HEK293 (cell line): ENCODE results near the gene ACAP3.

Experiments
- ZNF423 ChIP-seq: fragments of 450-650 bp; formaldehyde crosslinking; IDR thresholded peaks from 2 replicates; pipeline ENCODE4 v1.5.1; 2016; ENCODE audit warnings: missing biosample characterization, missing genetic modification characterization
- ZNF830 ChIP-seq: fragments of 450-650 bp; IDR thresholded peaks from 2 replicates; pipeline ENCODE4 v1.5.0; 2018; ENCODE audit warnings: missing biosample characterization, missing genetic modification characterization, low read depth, mild to moderate bottlenecking, moderate library complexity

DNA sequence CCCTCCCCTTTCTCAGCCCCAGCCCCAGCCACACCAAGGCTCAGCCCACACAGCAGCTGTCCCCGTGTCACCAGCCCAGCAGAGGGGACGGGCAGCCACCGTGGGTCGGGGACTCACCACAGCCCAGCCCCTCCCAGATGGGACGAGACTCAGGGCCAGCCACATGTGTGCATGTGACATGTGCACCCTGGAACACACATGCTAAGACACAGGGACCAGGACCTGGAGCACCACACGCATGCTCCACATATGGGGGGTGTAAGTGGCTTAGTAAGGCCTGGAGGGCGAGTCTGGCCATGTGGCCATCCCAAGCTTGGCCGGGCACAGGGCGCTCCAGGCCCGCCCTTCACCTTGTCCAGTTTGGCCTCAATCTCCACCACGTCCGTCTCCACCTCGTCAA lies 4.0 kb downstream of the ACAP3 start:
- no peak for TF ChIP-seq ZNF830 (tag by site-specific recombination)
- TF ChIP-seq ZNF423 (tag by site-specific recombination), result no peak
